A549 (cell line): Measurements from ENCODE around the gene PDGFD.

ENCODE experiments used
- CBX8 ChIP-seq: fragments of 200-600 bp; sonication (generic); IDR thresholded peaks from 2 replicates; pipeline ENCODE4 v1.6.1; 2016
- CHD2 ChIP-seq: fragments of 150-350 bp; IDR thresholded peaks from 2 replicates; pipeline ENCODE4 v1.6.1; 2014; ENCODE audit warnings: low read length; ENCODE audit not compliant: partially characterized antibody
- CTCF ChIP-seq: fragments of >200 bp; sonication (Bioruptor Twin); formaldehyde crosslinking; IDR thresholded peaks from 3 replicates; pipeline ENCODE4 v1.5.1; 2016
- E2F6 ChIP-seq: IDR thresholded peaks from 2 replicates; pipeline ENCODE4 v1.6.1; 2012; ENCODE audit warnings: low read depth, borderline replicate concordance
- EP300 ChIP-seq, 2 experiments: fragments of >200 bp; sonication (Bioruptor Twin); formaldehyde crosslinking; IDR thresholded peaks; 2 replicates in 1 of 2; 3 replicates in 1 of 2; pipeline ENCODE4 v1.6.1; 2016 to 2017
- JUN ChIP-seq, 2 experiments: fragments of >200 bp; sonication (Bioruptor Twin); formaldehyde crosslinking; IDR thresholded peaks; 2 replicates in 1 of 2; 3 replicates in 1 of 2; pipeline ENCODE4 v1.6.1; 2016 to 2017
- MAZ ChIP-seq: fragments of 150-350 bp; IDR thresholded peaks from 2 replicates; pipeline ENCODE4 v1.6.1; 2014; ENCODE audit warnings: antibody characterized with exemption, low read depth, low read length, borderline replicate concordance
- MYC ChIP-seq: IDR thresholded peaks from 2 replicates; pipeline ENCODE4 v1.6.1; 2012; ENCODE audit warnings: mild to moderate bottlenecking, inconsistent platforms, low read length, improper control_type of control experiment, borderline replicate concordance
- NR3C1 ChIP-seq: fragments of >200 bp; sonication (Bioruptor Twin); formaldehyde crosslinking; IDR thresholded peaks from 3 replicates; pipeline ENCODE4 v1.6.1; 2017
- POLR2A ChIP-seq: IDR thresholded peaks from 2 replicates; pipeline ENCODE4 v1.6.1; 2012; ENCODE audit warnings: mild to moderate bottlenecking, low read length
- TP53 ChIP-seq: fragments of 250-450 bp; sonication (Bioruptor Pico); IDR thresholded peaks from 2 replicates; pipeline ENCODE4 v1.5.0; 2021; ENCODE audit warnings: mild to moderate bottlenecking, moderate library complexity
- ZNF302 ChIP-seq: fragments of 250-450 bp; sonication (Bioruptor Pico); IDR thresholded peaks from 2 replicates; pipeline ENCODE4 v1.9.0; 2021; ENCODE audit warnings: inconsistent platforms, mild to moderate bottlenecking, moderate library complexity
- ZSCAN20 ChIP-seq: fragments of 250-450 bp; sonication (Bioruptor Pico); IDR thresholded peaks from 2 replicates; pipeline ENCODE4 v1.8.0; 2022; ENCODE audit warnings: mild to moderate bottlenecking, moderate library complexity

- TF ChIP-seq CTCF (no peak), MAZ (no peak), POLR2A (no peak), MYC (no peak), EP300 (IDR thresholded peaks at IDR 0.05) (no peak), CHD2 (no peak), E2F6 (no peak), CBX8 (no peak), ZNF302 (CRISPR knock-in tag) (no peak), ZSCAN20 (no peak), TP53 (no peak), NR3C1 (no peak), JUN (IDR thresholded peaks at IDR 0.05) (no peak)
Observed at GRCh38 chr11:103998826-103999508, 165.0 kb downstream of the PDGFD start.
